AG08396 (cell line): ENCODE measurements around the gene TDRD7.
A peak's percentile ranks its signal among the peaks of the same experiment; 100 is the strongest.

Experiments
- DNase-seq: peaks from one replicate; pipeline ENCODE4 v3.0.0; 2012; ENCODE audit warnings: low spot score, mixed read lengths

Gene TDRD7

GRCh38 chr9:97506787-97507186 is 94.9 kb downstream of the TDRD7 start:
- no peak for DNase-seq

DNA sequence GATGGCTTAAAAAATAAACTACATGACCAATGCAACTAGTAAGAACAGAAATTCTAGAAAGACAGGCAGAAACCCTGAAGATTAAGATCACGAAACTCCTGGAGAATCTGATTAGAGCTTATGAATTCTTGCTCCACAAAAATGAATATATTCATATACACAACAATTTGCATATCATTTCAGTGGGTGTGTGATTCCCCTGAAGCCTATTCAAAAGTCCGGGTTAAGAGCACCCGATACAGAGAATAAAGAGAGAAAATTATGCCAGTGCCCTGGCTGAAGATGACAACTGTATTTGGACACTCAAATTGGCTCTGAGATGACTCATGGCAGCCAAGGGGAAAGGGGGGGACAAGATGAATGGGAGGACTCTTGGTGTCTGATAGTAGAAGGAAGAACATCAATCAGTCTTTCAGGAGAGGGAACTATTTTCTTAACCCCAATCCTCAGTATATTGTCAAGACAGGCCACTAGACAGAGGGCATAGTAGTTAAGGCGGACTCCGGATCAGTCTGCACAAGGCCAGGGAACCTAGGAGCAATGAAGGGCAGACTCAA is 95.6 kb downstream of the TDRD7 start:
- DNase-seq, result no peak

DNA sequence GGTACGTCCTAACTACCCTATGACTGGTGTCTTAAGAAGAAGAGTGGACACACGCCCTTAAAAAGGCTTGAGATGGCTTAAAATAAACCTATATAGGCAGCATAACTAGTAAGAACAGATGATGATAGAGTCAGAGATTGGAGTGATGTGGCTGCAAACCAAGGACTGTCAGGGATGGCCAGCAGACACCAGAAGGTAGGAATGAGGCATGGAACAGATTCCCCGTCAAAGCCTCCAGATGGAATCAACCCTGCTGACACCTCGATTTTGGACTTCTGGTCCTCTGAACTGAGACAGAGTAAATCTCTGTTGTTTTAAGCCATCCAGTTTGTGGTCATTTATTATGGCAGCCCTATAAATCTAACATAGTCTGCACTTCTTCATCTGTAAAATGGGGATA is 97.0 kb downstream of the TDRD7 start:
- no peak for DNase-seq

- peak; percentile 40 for DNase-seq
These were observed 99.1 kb downstream of the TDRD7 start for GRCh38 chr9:97510797-97511654.

DNA sequence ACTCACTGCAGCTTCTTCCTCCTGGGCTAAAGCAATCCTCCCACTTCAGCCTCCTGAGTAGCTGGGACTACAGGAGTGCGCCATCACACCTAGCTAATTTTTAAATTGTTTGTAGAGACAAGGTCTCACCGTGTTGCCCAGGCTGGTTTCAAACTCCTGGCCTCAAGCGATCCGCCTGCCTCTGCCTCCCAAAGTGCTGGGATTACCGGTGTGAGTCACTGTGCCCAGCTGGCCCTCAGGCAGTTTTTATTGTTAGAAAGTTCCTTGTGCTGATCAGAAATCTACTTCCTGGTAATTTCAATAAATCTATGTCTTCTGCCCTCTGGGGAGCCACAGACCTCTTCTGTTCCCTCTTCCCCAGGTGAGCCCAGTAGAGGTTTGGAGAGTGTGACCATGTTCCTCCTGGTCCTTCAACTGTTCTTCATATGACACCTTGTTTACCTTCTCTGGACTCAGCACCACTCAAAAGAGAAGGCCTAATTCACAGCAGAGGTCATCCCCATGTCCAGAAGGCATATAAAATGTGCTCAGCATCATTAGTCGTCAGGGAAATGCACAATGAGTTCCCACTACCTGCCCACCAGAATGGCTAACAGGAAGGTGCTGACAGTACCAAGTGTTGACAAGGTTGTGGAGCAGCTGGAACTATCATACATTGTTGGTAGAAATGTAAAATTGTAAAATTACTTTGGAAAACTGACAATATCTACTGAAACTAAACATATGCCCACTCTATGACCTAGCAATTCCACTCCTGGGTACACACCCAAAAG is 99.9 kb downstream of the TDRD7 start:
- DNase-seq, result no peak

DNA sequence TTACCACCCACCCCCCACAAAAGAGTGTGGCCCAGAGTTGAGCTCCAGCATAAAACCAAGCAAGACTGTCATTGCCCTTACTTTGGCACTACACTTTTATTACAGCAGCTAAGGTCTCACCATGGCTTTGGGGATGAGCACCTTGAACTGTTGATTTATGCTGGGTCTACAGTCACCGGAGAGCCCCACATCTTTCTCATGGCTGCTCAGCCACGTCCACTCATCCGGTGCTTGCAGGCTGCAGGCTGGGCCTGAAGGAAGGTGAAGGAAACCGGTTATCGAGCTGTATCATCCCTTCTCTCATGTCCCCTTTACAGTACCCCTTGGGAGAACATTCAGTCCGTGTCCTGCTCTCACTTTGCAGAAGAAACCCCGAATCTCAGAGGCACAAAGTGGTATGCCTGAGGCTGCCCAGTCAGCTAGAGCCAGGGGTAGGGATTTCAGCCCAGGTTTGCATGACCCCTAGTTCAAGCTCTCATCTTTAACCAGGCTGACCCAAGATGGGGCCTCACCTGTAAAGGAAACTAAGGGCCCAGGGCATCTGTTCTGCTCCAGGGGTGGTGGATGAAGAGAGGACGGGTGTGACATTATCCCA is 101.2 kb downstream of the TDRD7 start:
- DNase-seq, result no peak

DNA sequence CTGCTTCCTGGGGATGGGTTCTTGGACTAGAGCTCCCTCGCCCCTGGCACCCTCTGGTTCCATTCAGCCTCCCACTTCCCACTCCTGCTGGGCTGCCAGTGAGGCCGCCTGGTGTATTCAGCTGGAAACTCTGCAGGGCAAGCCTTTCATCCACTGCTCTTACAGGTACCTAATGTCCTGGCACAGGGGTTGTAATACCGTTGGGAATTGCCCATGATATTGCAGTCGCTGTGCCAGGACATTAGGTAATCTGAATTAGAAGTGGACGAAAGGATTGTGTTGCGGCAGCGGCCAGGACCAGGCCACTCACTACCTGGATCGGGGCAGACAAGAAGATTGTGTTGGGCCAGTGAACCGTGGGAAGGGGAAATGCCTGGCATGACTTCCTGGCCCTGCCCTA is 102.6 kb downstream of the TDRD7 start:
- DNase-seq, result no peak

GRCh38 chr9:97515662-97516061 is 103.8 kb downstream of the TDRD7 start:
- DNase-seq, result no peak

GRCh38 chr9:97516111-97516510 is 104.2 kb downstream of the TDRD7 start:
- DNase-seq, result no peak

DNA sequence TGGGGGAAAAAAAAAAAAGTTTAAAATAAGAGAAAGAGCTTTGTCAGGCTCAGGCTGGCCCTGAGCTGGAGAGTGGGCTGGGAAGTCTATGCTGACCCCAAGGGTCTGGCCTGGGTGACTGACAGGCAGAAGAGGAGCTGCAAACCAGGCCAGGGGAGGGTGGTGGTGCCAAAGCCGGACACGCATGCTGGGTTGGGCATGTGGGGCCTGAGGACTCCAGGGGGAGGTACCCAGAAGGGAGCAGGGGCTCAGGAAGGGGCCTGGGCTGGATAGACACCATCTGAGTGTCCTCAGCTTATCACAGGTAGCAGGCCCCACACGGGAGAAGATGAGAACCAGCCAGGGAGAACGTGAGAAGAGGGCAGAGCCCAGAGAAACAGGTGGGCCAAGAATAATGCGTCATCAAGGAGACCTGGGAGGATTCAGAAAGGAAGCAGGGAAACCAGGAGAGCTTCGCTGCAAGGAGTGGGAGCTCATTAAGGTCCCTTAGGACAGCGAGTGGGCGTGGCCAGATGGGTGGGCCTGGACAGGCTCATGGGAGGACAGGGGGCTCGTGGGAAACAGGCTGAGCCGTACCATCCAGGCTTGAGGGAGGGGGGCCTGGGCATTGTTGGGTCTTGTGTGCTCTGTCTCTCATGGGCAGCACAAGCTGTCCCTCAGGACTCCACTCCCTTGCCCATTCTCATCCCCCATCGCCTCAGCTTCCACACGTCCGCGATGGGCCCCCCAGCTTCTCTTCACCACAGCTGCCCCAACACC is 105.6 kb downstream of the TDRD7 start:
- no peak for DNase-seq

DNA sequence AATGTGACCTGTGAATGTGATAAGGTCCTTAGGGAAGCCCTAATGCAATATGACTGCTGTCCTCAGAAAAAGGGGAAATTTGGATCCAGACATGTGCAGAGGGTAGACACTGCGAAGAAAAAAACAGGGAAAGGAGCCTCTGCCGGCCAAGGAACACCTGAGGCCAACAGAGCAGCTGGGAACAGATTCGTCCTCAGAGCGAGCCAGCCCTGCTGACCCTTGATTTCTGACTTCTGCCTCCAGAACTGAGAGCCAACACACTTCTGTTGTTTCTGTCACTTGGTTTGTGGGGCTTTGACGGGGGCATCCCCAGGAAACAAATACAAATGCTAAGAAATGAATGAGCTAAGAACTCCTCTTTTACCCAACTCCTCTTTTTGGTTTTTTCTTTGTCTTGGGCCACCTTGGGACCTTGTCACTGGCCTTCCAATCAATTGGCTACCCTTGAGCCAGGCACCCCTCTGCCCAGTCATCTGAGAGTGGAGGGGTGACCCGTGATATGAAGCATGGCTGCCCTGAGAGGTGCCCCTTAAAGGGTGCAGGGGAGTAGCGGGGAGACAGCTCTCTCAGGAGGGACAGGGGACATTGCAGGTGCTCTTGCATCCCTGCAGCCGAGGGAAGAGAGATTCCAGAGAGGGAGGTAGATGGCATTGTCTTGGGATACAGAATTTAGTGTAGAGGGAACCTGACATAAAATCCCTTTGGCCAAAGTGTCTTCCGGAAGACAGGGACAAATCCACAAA is 106.4 kb downstream of the TDRD7 start:
- no peak for DNase-seq

DNA sequence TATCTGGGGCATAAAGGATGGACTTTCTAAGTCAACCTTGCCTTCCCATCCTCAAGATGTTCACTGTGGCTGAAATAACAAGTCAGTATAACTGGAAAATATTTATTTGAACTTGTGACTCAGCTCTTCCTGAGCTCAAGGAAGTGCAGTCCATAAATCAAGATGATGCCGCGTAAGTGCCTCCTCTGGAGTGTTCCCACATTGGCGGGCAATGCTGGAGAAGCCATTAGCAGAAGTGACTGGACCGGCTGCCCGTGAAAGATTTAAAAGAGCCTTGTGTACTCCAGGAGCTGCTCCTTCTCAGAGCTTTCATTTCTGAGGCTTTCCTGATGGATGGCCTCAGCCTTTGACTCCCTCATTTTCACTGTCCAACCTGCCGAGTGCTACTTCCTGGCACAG is 107.0 kb downstream of the TDRD7 start:
- peak; percentile 68 for DNase-seq

- no peak for DNase-seq
These were observed 107.6 kb downstream of the TDRD7 start for GRCh38 chr9:97519441-97519970.

DNA sequence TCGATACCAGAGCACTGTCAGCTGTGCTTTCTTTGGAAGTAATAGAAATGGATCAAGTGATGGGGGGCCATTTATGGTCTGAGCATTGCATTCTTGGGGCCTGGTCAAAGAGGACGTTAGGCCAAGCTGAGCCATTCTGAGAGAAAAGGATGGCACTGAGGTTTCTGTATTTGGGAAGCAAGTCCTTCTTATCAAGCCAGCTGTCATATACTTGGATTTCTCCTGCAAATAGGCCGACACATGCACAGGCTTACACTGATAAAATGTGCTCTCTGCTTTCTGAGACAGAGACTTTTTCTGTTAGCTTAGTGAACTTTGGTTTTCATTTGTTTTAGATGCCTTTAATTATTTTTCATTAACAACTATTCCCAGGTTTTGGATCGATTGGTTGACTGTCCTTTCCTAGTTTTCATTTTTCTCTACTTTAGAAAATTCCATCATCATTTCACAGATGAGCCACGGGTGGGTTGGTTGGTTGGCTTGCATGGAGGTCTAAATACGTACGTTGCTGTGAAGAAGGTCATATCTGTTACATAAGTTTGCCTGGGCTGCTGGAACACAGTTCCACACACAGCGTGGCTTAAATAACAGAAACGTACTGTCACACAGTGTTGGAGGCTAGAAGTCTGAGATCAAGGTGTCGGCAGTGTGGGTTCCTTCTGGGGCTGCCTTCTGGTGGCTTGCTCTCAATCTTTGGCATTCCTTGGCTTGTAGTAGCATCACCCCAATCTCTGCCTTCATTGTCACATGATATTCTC is 109.9 kb downstream of the TDRD7 start:
- DNase-seq, result no peak

GRCh38 chr9:97524424-97524823 is 112.5 kb downstream of the TDRD7 start:
- no peak for DNase-seq

GRCh38 chr9:97525451-97525850 is 113.6 kb downstream of the TDRD7 start:
- DNase-seq, result no peak

DNA sequence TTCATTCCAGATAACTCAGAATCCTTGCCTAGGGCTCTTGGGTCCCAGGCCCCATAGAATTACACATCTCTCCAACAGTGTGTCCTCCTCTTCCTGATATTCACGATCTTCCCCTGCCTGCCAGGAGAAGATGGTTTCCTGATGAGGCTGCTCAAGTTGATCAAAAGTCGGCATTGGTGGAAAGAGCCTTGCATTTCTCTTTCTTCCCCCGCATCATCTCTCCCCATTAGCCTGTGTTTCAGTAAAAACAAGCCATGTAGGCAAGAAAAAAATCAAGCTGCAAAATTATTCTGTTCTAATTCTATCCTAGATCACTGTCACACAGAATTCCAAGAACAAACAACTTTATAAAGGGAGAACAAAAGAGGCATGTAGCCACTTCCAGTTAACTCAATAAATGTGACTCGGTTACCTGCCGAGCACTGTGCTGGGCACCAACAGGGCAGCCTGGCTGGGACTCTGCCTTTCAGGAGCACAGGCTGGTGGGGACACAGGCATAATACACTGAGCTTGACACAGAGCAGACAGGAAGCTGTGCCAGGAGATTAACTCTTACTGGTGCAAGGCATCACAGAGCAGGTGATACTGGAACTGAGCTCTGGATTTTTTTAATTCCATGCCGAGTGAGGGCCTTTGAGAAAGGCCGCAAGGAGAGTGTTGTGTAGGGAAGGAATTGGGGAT is 115.1 kb downstream of the TDRD7 start:
- no peak for DNase-seq

GRCh38 chr9:97527626-97528528 is 116.0 kb downstream of the TDRD7 start:
- no peak for DNase-seq
